GM13977 (cell line): ENCODE data around the gene DLG2.

Experiments used
- DNase-seq: peaks from one replicate; pipeline ENCODE4 v3.0.0; 2012; ENCODE audit warnings: low spot score
- in situ Hi-C: fragments of 300-500 bp; cut with MboI; formaldehyde crosslinking; loops from one replicate; pipeline ENCODE4 v1.12.0; 2022; ENCODE audit warnings: low sequenced_read_pairs, low pct_unique_long_range_greater_than_20kb, mixed read lengths, inconsistent platforms; ENCODE audit not compliant: unreplicated experiment
- TF ChIP-seq, protein P1 (sequence below): IDR thresholded peaks from 2 replicates; pipeline ENCODE4 v1.5.1; 2012; ENCODE audit warnings: mild to moderate bottlenecking, control low read depth; ENCODE audit not compliant: insufficient read depth; ENCODE audit errors: extremely low read depth, missing control alignments

Gene DLG2

DNA sequence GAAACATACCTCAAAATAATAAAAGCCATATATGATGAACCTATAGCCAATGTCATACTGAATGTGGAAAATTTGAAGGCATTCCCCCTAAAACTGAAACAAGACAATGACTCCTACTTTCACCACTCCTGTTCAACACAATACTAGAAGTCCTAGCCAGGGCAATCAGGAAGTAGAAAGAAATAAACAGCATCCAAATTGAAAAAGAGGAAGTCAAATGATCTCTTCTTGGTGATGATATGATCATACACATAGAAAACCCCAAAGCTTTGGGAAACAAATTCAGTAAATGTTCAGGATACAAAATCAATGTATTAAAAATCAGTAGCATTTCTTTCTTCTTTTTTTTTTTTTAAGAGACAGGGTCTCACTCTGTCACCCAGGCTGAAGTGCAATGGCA is 109.9 kb downstream of the DLG2 start:
- in situ Hi-C loops, result no loop called here
- no peak for DNase-seq
- TF ChIP-seq, protein P1, sequence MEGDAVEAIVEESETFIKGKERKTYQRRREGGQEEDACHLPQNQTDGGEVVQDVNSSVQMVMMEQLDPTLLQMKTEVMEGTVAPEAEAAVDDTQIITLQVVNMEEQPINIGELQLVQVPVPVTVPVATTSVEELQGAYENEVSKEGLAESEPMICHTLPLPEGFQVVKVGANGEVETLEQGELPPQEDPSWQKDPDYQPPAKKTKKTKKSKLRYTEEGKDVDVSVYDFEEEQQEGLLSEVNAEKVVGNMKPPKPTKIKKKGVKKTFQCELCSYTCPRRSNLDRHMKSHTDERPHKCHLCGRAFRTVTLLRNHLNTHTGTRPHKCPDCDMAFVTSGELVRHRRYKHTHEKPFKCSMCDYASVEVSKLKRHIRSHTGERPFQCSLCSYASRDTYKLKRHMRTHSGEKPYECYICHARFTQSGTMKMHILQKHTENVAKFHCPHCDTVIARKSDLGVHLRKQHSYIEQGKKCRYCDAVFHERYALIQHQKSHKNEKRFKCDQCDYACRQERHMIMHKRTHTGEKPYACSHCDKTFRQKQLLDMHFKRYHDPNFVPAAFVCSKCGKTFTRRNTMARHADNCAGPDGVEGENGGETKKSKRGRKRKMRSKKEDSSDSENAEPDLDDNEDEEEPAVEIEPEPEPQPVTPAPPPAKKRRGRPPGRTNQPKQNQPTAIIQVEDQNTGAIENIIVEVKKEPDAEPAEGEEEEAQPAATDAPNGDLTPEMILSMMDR, result no peak

DNA sequence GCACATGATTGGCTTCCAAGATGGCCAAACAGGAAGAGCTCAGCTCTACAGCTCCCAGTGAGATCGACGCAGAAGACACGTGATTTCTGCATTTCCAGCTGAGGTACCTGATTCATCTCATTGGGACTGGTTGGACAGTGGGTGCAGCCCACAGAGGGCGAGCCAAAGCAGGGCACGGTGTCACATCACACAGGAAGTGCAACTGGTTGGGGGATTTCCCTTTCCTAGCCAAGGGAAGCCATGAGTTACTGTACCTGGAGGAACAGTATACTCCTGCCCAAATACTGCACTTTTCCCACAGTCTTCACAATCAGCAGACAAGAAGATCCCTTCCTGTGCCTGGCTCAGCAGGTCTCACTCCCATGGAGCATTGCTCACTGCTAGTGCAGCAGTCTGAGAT is 131.2 kb downstream of the DLG2 start:
- in situ Hi-C loops, result no loop called here
- no peak for DNase-seq
- TF ChIP-seq, protein P1, result no peak

DNA sequence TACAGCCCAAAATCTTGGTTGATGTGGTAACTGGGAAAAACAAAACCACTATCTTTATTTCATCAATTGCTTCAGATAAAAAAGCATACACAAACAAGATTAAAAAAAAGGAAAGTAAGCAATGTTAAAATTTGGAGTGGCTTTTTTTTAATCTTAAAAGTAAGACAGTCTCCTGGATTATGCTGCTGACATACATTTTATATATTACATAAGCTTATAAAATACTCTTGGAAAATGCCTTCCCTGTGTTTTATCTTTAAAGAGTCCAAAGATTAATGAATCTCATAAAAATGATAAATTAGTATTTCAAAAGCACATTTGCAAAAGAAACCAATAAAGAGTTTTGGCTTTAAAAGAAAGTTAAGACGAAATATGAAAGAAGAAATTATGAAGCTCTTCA is 132.7 kb downstream of the DLG2 start:
- no peak for DNase-seq
- TF ChIP-seq, protein P1, result no peak
- in situ Hi-C loops, result no loop called here

DNA sequence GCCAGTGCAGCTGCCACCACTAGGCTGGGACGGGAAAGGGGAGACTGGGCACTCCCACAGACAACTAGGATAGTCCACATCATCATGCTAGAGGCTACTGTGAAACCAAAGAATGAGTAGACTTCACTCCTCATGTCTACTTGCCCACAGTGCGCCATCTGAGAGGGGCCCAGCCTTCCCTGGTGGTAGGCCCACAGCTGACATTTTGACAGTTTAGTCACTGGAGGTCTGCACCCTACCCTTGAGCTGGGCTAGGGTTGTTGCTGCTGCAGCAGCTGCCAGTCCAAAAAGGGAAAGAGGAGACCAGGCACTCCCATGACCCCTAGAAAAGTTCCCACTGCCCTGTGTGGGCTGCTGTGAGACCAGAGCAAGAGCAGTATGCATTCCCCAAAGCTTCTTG is 141.2 kb downstream of the DLG2 start:
- in situ Hi-C loops, result no loop called here
- TF ChIP-seq, protein P1, result no peak
- DNase-seq, result no peak

DNA sequence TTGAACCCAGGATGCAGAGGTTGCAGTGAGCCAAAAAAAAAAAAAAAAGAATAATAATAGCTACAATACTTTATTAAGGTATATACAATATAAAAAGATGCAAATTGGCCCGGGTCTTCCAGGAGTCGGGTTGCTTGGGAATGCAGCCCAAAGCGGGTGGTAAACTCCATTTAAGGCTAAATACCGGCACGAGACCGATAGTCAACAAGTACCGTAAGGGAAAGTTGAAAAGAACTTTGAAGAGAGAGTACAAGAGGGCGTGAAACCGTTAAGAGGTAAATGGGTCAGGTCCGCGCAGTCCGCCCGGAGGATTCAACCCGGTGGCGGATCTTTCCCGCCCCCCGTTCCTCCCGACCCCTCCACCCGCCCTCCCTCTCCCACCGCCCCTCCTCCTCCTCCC is 143.3 kb downstream of the DLG2 start:
- TF ChIP-seq, protein P1, result no peak
- no peak for DNase-seq
- in situ Hi-C loops, result no loop called here

DNA sequence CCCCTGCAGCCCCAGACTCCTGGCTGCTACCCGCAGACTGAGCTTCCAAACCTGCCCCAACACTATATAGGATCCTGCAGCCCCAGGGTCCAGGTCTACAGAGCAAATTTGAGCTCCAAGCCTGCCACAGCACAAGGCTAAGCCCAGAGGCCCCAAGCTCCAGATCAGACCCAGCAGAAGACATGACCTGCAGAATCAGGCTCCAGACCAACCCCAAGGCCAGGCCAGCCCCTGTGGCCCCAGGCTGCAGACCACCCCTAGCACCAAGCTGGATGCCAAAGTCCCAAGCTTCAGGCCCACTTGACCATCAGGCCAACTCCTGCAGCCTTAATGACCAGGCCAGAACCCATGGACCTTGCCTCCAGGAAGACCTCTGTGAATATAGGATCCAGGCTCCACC is 145.3 kb downstream of the DLG2 start:
- TF ChIP-seq, protein P1, result no peak
- in situ Hi-C loops, result no loop called here
- no peak for DNase-seq
